Fibroblast of pulmonary artery (primary cell): ENCODE results near the gene ELMO1.

Experiments used
- DNase-seq: peaks from one replicate; pipeline ENCODE4 v3.0.0-alpha.2; 2010; ENCODE audit warnings: low read depth
- H3K4me3 ChIP-seq: replicated peaks from 2 replicates; pipeline ENCODE4 v1.5.1; 2011; ENCODE audit warnings: low read depth, mild to moderate bottlenecking, control low read depth, low read length, moderate library complexity
- TF ChIP-seq, protein P1 (sequence below): IDR thresholded peaks from 2 replicates; pipeline ENCODE4 v1.5.1; 2011; ENCODE audit warnings: mild to moderate bottlenecking, control low read depth, low read length, inconsistent platforms; ENCODE audit errors: missing control alignments

ELMO1 gene

DNA sequence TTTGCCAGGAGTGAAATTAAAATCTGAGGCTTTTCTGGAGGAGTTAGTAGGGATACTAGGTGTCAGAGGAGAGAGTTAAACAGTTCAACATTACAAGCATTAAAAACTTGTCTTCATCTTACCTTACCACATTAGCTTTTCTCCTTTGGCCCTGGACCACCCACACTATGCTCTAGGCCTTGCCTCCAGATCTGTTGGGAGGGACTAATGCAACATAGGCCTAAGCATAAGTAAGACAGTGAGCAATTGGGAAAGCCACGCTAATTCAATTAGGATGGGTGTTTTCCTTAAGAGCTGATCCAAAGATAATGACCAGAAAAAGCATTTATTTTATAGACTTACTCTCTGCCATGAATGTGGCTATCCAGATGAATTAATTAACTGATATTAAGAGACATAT, 158.9 kb downstream of the ELMO1 start:
- H3K4me3 ChIP-seq: no peak overlapping the region
- TF ChIP-seq, protein P1, sequence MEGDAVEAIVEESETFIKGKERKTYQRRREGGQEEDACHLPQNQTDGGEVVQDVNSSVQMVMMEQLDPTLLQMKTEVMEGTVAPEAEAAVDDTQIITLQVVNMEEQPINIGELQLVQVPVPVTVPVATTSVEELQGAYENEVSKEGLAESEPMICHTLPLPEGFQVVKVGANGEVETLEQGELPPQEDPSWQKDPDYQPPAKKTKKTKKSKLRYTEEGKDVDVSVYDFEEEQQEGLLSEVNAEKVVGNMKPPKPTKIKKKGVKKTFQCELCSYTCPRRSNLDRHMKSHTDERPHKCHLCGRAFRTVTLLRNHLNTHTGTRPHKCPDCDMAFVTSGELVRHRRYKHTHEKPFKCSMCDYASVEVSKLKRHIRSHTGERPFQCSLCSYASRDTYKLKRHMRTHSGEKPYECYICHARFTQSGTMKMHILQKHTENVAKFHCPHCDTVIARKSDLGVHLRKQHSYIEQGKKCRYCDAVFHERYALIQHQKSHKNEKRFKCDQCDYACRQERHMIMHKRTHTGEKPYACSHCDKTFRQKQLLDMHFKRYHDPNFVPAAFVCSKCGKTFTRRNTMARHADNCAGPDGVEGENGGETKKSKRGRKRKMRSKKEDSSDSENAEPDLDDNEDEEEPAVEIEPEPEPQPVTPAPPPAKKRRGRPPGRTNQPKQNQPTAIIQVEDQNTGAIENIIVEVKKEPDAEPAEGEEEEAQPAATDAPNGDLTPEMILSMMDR: no peak
- DNase-seq: no peak

DNA sequence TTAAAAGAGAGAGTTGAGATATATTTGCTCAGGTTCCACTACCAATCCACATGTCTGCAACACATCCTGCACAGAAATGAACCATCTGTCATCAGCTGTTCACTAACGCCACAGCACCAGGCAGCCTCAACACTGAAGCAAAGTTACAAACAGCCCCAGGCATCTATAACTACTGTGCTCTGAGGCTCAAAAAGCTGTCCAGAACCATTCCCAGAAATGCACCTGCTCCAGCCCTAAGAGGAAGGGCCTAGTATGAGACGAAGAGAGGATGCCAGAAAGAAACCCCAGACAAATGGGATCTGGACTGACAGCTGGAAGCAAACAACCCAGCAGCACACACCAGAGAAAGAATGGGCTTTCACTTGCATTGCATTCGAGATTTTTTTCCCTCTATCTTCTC, 159.3 kb downstream of the ELMO1 start:
- TF ChIP-seq, protein P1: no peak
- DNase-seq: no peak
- no peak overlapping the region for H3K4me3 ChIP-seq

DNA sequence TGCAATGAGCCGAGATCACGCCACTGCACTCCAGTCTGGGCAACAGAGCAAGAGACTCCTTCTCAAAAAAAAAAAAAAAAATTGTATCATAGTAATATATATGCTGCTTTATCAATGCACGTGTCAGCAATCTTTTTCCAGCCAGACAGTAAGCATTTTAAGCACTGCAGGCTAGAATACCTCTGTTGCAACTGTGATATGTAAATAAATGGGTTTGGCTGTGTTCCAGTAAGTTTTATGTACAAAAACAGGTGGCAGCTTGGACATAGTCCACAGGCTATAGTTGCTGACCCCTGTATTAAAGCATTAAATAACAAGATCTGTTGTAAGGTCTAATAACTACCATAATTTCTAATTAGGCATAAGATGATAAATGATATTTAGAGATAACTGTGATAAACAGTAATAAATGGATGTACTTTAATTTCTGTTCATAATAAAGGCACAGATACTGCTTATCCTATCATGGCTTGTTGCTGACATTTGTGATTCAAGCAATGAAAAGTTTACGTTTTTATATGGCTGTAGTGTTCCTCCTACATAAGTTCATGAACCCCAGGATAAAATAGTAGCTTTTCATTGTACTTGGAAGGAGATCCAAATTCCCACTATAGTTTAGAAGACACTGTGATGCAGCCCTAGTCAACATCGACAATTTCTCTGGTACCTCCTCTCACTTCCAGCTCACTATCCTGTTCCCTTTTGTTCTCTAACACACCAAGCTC, 161.4 kb downstream of the ELMO1 start:
- no peak for DNase-seq
- no peak overlapping the region for H3K4me3 ChIP-seq
- TF ChIP-seq, protein P1: no peak

DNA sequence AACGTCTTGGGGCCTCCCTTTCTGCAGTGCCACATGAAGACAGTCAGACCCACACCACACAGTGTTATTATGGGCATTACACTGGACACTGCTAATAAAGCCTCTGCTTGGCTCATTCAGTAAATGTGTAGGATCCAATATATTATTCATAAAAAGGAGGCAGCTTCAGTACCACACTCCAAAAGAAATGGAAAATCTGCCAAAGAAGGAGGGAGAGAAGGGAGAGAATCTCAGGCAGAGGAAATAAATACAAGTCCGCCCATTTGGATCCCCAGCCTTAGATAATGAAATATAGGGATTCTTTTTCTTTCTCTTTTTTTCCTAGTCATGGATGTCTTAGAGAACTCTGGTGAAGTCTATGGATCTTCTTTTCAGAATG, 162.2 kb downstream of the ELMO1 start:
- H3K4me3 ChIP-seq: no peak overlapping the region
- TF ChIP-seq, protein P1: no peak
- DNase-seq: no peak

DNA sequence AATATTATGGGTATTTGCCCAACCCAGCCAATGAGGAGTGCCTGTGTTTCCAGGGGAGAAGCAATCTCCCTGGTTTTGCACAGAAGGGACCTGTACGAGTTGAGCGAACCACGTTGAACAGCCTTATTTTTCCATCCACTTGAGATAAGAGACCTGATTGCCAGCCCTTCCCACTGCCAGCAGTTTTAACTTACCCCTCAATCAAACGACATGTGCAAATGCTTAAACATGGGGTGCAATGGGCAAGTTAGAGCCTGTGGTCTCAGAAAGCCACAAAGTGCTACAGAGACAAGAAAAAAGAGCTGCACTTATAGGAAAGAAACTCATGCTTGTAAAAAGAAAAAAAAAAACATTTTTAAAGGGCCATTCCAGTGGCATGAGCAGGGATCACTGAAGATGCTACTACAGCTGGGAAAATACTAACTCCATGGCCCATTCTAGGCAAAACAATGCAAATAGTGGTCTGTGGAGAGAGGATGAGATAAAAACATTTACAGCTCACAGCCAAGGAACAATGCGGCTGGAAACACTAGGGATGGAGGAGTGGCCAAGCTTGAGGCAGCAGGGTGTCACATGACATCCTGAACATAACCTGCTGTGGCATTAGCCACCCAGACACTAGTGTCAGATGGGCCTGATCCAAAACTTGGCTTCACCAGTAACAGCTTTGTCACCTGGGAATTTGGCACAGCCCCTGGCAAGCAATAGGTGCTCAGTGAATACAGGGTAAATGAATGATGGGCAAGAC, 162.8 kb downstream of the ELMO1 start:
- H3K4me3 ChIP-seq: no peak overlapping the region
- TF ChIP-seq, protein P1: no peak
- DNase-seq: peak; percentile 3

DNA sequence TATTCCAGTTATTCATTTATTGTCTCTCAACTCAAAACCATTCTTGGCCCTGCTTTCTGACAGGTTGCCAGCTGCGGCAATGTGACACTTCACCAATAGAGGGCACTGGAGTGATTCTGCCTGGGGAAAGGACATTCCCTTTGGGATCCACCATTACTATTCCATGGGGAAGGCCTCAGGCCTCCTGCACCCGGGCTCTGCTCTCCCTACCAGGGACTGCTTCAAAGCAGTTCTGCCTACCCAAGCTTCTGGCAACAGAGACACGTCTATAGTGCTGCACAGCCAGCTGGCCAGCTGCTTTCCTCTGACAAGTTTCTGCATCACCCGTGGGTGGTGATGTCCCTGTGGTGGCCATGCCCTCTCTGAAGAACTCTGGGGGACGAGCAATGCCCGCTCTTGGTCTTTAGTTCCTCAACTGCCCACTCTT, 163.8 kb downstream of the ELMO1 start:
- H3K4me3 ChIP-seq: no peak overlapping the region
- TF ChIP-seq, protein P1: peak; percentile 14
- DNase-seq: no peak
